Nephron progenitor cell (in vitro differentiated cells): ENCODE data around the gene ACTMAP.

Source experiments
- DNase-seq: peaks from one replicate; pipeline ENCODE4 v3.0.0; 2021
- H3K27ac Mint-ChIP-seq: 2 replicates; pipeline ENCODE4 v1.8.0; 2021; ENCODE audit warnings: mild to moderate bottlenecking, moderate library complexity, mixed read lengths
- H3K27me3 Mint-ChIP-seq: 2 replicates; pipeline ENCODE4 v1.8.0; 2021; ENCODE audit warnings: mild to moderate bottlenecking, low read depth, mixed read lengths; ENCODE audit not compliant: poor library complexity
- H3K36me3 Mint-ChIP-seq: 2 replicates; pipeline ENCODE4 v1.8.0; 2021; ENCODE audit warnings: low read depth, mixed read lengths
- H3K4me1 Mint-ChIP-seq: 2 replicates; pipeline ENCODE4 v1.8.0; 2021; ENCODE audit warnings: mixed read lengths
- H3K4me3 Mint-ChIP-seq: 2 replicates; pipeline ENCODE4 v1.8.0; 2021; ENCODE audit warnings: mild to moderate bottlenecking, moderate library complexity, mixed read lengths
- H3K9me3 Mint-ChIP-seq: 2 replicates; pipeline ENCODE4 v1.8.0; 2021; ENCODE audit warnings: mild to moderate bottlenecking, moderate library complexity, mixed read lengths
- CTCF ChIP-seq: fragments of 200-600 bp; sonication (generic); IDR thresholded peaks from 2 replicates; pipeline ENCODE4 v1.5.0; 2021; ENCODE audit warnings: antibody characterized with exemption

ACTMAP gene

GRCh38 chr19:40755791-40756190 is 5.5 kb upstream of the ACTMAP start:
- no peak for DNase-seq
- Mint-ChIP-seq H3K27ac (peak overlapping the region; percentile 87), H3K36me3 (peaks cover 66% of the 10 kb centered on the region), H3K4me3 (peak overlapping the region; percentile 40), H3K27me3 (no peaks in the 10 kb centered on the region), H3K4me1 (peaks cover 49% of the 10 kb centered on the region), H3K9me3 (no peaks in the 10 kb centered on the region)
- TF ChIP-seq CTCF, result no peak

GRCh38 chr19:40755248-40755624 is 5.0 kb upstream of the ACTMAP start:
- H3K27me3 Mint-ChIP-seq, result no peaks in the 10 kb centered on the region
- peaks cover 51% of the 10 kb centered on the region for H3K4me1 Mint-ChIP-seq
- no peaks in the 10 kb centered on the region for H3K9me3 Mint-ChIP-seq
- no peak for TF ChIP-seq CTCF
- no peak overlapping the region for H3K27ac Mint-ChIP-seq
- no peak overlapping the region for H3K4me3 Mint-ChIP-seq
- peaks cover 61% of the 10 kb centered on the region for H3K36me3 Mint-ChIP-seq
- DNase-seq, result no peak

- no peaks in the 10 kb centered on the region for H3K9me3 Mint-ChIP-seq
- no peak for DNase-seq
- peaks cover 56% of the 10 kb centered on the region for H3K4me1 Mint-ChIP-seq
- peaks cover 56% of the 10 kb centered on the region for H3K36me3 Mint-ChIP-seq
- H3K27ac Mint-ChIP-seq, result peak overlapping the region; percentile 85
- no peak for TF ChIP-seq CTCF
- H3K4me3 Mint-ChIP-seq, result peak overlapping the region; percentile 64
- H3K27me3 Mint-ChIP-seq, result peaks cover under 1% of the 10 kb centered on the region
Measured at GRCh38 chr19:40754611-40755247, 4.5 kb upstream of the ACTMAP start.

- H3K36me3 Mint-ChIP-seq, result peaks cover 43% of the 10 kb centered on the region
- H3K4me1 Mint-ChIP-seq, result peaks cover 75% of the 10 kb centered on the region
- peak overlapping the region; percentile 94 for H3K4me3 Mint-ChIP-seq
- peaks cover 6% of the 10 kb centered on the region for H3K27me3 Mint-ChIP-seq
- peak overlapping the region; percentile 99 for H3K27ac Mint-ChIP-seq
- no peak for TF ChIP-seq CTCF
- no peak for DNase-seq
- no peaks in the 10 kb centered on the region for H3K9me3 Mint-ChIP-seq
Measured at GRCh38 chr19:40752257-40752781, 2.0 kb upstream of the ACTMAP start.

GRCh38 chr19:40750874-40751537 is 729 bp upstream of the ACTMAP start, which contains the start of gene SNRPA:
Gene SNRPA, plus strand, starts transcription at chr19:40751203. Its CDS starts 206 bp downstream, at chr19:40751409.
- peak within 1 kb of the TSS; percentile 99 for H3K27ac Mint-ChIP-seq
- peaks cover 67% of the 10 kb centered on the region for H3K4me1 Mint-ChIP-seq
- TF ChIP-seq CTCF, result no peak
- no peaks in the 10 kb centered on the region for H3K9me3 Mint-ChIP-seq
- peak; percentile 95 for DNase-seq
- peaks cover 6% of the 10 kb centered on the region for H3K27me3 Mint-ChIP-seq
- H3K4me3 Mint-ChIP-seq, result peak within 1 kb of the TSS; percentile 94
- peaks cover 31% of the 10 kb centered on the region for H3K36me3 Mint-ChIP-seq
